ENCODE measurements around the gene STAT1.

The STAT1 gene

DNA sequence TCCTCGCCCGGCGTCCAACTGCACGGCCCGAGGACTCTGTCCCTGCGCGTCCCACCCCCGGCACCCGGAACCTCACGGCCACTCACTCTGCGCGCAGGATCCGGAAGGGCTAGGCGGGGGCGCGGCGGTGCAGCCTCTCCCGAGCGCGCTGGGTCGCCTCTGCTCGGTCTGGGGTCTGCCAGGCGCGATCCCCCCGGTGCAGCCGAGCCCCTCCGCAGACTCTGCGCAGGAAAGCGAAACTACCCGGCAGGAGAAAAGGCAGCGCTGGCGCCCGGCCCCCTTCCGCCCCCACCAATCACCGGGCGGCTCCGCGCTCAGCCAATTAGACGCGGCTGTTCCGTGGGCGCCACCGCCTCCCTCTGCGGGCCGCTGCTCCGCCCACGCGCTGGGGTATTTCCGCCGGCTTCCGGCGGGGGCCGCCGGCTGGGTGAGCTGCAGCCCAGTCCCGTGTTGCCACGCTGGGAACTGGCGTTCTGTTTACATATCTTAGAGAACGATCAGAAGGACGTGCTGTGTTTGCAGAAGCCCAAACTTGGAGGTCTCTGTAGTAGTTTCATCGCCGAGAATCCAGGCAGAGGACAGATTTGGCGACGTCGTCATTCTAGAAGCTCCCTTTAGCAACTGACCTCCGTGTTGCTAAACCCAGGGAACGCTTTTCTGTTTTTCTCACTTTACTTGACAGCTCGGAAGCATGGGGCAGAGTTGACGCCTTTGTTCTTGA lies at the start of gene STAT1:
TSS of gene STAT1 (minus strand) at position 240 of the 721 bp plus-strand sequence. CDS start 4,168 bp downstream, outside the sequence.
- no peak within 1 kb of the TSS for H3K4me3 Mint-ChIP-seq
- H3K9me3 Mint-ChIP-seq, result peaks cover 8% of the 10 kb centered on the region
- H3K4me1 Mint-ChIP-seq (ENCODE audit: low read depth), result peaks cover 39% of the 10 kb centered on the region
- H3K27ac Mint-ChIP-seq, result no peak within 1 kb of the TSS
- no peaks in the 10 kb centered on the region for H3K27me3 Mint-ChIP-seq (ENCODE audit: low read depth)
- peaks cover 34% of the 10 kb centered on the region for H3K36me3 Mint-ChIP-seq (ENCODE audit: low read depth)

DNA sequence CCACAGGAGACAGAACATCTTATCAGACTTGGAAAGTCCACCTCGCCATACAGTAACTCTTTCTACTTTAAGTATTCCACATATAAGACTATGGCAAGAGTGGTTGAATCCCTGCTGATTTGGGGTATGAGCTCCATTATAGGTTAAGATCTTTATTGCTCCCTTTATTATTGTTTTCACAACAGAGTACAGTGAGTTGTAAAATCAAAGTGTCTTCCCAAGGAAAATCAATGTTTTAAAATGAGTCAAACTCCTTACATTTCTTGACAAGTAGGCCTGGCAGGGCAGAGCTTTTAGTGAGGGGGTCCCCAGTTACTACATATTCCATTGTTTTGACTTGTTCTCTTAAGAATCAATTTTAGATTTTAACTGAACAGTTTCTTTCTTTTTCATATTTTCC lies 49.6 kb upstream of the STAT1 start:
- Mint-ChIP-seq H3K4me3 (peak overlapping the region; percentile 76), H3K4me1 (ENCODE audit: low read depth) (peaks cover 55% of the 10 kb centered on the region), H3K27ac (peak overlapping the region; percentile 81), H3K9me3 (no peaks in the 10 kb centered on the region), H3K36me3 (ENCODE audit: low read depth) (peaks cover 56% of the 10 kb centered on the region), H3K27me3 (ENCODE audit: low read depth) (no peaks in the 10 kb centered on the region)

DNA sequence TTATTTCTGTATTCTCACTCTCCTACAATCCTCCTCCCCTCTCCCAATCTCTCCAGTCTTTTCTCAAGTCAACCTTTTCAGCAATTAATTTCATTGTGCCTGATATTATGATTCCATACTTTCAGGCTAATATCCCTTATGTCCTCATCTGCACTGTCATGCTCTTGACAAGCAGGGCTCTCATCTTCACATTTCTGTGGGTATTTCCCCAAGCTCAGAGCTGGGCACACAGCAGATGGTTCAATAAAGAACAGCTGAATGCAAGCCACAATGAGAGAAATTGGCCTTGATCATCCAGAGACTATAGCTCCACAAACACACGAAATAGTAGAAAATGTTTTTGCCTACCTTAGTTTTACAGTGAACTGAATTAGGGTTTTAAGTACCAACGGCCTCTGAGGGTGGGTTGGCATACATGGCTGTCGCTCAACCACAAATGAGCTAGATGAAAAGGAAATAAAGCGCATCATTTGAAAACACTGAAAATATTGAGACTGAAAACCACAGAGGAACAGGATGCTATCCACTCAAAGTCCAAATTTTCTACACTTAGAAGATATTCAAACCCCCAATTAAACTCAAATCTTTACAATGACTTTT lies 47.5 kb upstream of the STAT1 start:
- H3K9me3 Mint-ChIP-seq, result no peaks in the 10 kb centered on the region
- H3K4me1 Mint-ChIP-seq (ENCODE audit: low read depth), result peaks cover 46% of the 10 kb centered on the region
- peak overlapping the region; percentile 58 for H3K4me3 Mint-ChIP-seq
- H3K27me3 Mint-ChIP-seq (ENCODE audit: low read depth), result no peaks in the 10 kb centered on the region
- peak overlapping the region; percentile 63 for H3K27ac Mint-ChIP-seq
- H3K36me3 Mint-ChIP-seq (ENCODE audit: low read depth), result peaks cover 53% of the 10 kb centered on the region

- Mint-ChIP-seq H3K27me3 (ENCODE audit: low read depth) (no peaks in the 10 kb centered on the region), H3K9me3 (no peaks in the 10 kb centered on the region), H3K4me3 (no peak overlapping the region), H3K36me3 (ENCODE audit: low read depth) (peaks cover 49% of the 10 kb centered on the region), H3K27ac (no peak overlapping the region), H3K4me1 (ENCODE audit: low read depth) (peaks cover 51% of the 10 kb centered on the region)
Measured at GRCh38 chr2:191059308-191059707, 45.3 kb upstream of the STAT1 start.

DNA sequence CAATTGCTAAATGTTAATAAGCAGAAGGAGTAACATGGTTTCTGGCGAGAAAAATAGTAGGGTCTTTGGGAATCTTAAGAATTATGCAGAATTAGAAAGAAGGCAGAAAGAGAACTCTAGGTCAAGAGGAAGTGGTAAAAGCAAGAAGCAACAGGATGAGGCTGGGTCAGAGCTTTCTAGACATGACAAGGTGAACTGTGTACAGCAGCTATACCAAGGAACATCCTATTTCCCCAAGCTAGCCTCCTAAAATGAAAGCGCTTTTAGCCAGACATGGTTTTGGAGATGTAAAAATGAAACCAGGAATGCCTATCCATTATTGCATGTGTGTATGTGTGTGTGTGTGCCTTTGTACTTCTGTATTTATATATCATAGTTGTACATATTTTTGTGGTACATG lies 42.3 kb upstream of the STAT1 start:
- Mint-ChIP-seq H3K27me3 (ENCODE audit: low read depth) (no peaks in the 10 kb centered on the region), H3K4me3 (peak overlapping the region; percentile 51), H3K4me1 (ENCODE audit: low read depth) (peaks cover 30% of the 10 kb centered on the region), H3K27ac (peak overlapping the region; percentile 75), H3K9me3 (no peaks in the 10 kb centered on the region), H3K36me3 (ENCODE audit: low read depth) (peaks cover 27% of the 10 kb centered on the region)

DNA sequence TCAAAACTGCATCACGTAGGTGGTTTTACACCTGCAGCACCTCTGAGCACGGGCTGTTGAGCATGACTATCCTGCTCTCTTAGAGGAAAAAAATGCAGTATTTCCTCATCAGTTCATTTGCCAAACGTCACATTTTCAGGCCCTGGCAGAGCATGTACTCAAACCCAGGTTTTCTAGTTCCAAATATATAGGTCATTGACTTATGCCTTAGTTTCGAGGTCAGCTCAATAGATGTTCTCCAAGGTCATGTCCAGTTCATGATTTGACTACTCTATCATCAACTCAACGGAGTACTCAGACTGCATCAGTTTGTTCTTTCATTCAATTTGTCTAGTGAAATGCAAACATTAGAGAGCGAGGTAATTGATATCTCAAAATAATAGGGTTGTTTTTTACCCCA lies 39.3 kb upstream of the STAT1 start:
- Mint-ChIP-seq H3K4me3 (no peak overlapping the region), H3K27me3 (ENCODE audit: low read depth) (no peaks in the 10 kb centered on the region), H3K4me1 (ENCODE audit: low read depth) (peaks cover 19% of the 10 kb centered on the region), H3K36me3 (ENCODE audit: low read depth) (peaks cover 15% of the 10 kb centered on the region), H3K9me3 (no peaks in the 10 kb centered on the region), H3K27ac (no peak overlapping the region)

GRCh38 chr2:191051825-191052778 lies 38.1 kb upstream of the STAT1 start:
- no peaks in the 10 kb centered on the region for H3K27me3 Mint-ChIP-seq (ENCODE audit: low read depth)
- peaks cover 19% of the 10 kb centered on the region for H3K4me1 Mint-ChIP-seq (ENCODE audit: low read depth)
- H3K9me3 Mint-ChIP-seq, result no peaks in the 10 kb centered on the region
- H3K27ac Mint-ChIP-seq, result no peak overlapping the region
- H3K4me3 Mint-ChIP-seq, result no peak overlapping the region
- H3K36me3 Mint-ChIP-seq (ENCODE audit: low read depth), result peaks cover 19% of the 10 kb centered on the region

GRCh38 chr2:191051177-191051576 lies 37.2 kb upstream of the STAT1 start:
- no peak overlapping the region for H3K27ac Mint-ChIP-seq
- no peaks in the 10 kb centered on the region for H3K27me3 Mint-ChIP-seq (ENCODE audit: low read depth)
- peaks cover 16% of the 10 kb centered on the region for H3K4me1 Mint-ChIP-seq (ENCODE audit: low read depth)
- H3K36me3 Mint-ChIP-seq (ENCODE audit: low read depth), result peaks cover 26% of the 10 kb centered on the region
- H3K9me3 Mint-ChIP-seq, result no peaks in the 10 kb centered on the region
- H3K4me3 Mint-ChIP-seq, result no peak overlapping the region

- Mint-ChIP-seq H3K9me3 (no peaks in the 10 kb centered on the region), H3K36me3 (ENCODE audit: low read depth) (peaks cover 29% of the 10 kb centered on the region), H3K4me3 (no peak overlapping the region), H3K27me3 (ENCODE audit: low read depth) (no peaks in the 10 kb centered on the region), H3K4me1 (ENCODE audit: low read depth) (peaks cover 12% of the 10 kb centered on the region), H3K27ac (peak overlapping the region; percentile 18)
Measured at GRCh38 chr2:191050640-191050987, 36.6 kb upstream of the STAT1 start.

DNA sequence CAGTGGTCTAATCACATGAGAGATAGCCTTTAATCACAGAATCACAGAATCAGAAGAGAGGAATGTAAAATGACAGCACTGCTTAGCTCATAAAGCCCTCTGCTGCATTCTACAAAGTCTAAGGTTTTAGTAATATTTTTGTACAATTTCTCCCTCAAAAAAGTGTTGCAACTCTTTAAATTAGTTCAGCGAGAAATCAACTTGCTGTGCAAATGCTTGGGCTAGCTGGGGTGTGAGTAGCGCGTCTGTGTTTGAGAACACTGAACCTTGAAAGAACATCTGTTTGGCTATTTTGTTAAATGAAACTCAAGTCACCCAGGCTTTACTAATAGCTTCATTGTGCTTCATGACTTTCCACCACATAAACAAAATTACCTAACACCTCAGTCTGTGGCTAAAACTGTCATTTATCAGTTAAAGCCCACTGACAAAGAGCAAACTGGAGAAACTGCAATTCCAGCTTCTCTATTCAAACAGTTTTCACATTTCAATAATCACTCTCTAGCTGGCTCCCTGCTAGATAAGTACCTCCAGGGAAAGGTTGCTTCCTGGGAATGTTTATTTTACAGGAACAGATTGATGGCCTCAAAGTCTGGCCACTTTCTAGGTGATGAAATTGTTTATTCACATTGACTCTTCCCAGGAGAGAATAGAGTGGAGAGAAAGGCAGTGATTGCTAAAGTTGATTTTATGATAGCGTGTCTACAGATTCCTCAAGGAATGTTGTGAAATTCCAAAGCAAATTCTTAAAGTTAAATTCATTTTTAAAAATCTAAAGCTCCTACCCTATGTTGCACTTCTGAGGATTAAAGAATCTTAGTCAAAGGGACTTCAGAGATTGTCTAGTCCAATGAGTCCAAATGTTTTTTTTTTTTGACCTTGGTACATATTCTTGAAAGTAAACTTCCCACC lies 36.0 kb upstream of the STAT1 start:
- Mint-ChIP-seq H3K4me1 (ENCODE audit: low read depth) (peaks cover 12% of the 10 kb centered on the region), H3K36me3 (ENCODE audit: low read depth) (peaks cover 35% of the 10 kb centered on the region), H3K27me3 (ENCODE audit: low read depth) (no peaks in the 10 kb centered on the region), H3K27ac (no peak overlapping the region), H3K4me3 (no peak overlapping the region), H3K9me3 (no peaks in the 10 kb centered on the region)

DNA sequence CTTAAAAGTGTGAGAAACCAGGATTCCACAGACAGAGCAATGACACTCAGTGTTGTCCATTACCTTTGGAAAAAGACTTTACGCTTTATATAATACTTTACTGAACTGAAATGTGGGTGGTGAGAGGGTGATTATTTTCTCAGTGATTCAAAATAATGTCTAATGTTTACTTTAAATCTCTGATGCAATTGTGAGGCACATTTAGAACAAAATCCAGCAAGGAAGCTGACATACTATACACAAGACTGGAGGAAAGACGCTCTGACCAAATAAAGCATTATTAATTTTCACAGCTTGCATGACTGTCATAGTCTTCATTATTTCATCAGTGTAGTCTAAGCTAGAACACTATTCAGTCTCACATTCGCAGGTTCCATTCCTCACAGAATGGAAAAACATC lies 34.1 kb upstream of the STAT1 start:
- peaks cover 7% of the 10 kb centered on the region for H3K4me1 Mint-ChIP-seq (ENCODE audit: low read depth)
- H3K27me3 Mint-ChIP-seq (ENCODE audit: low read depth), result no peaks in the 10 kb centered on the region
- peaks cover 10% of the 10 kb centered on the region for H3K9me3 Mint-ChIP-seq
- no peak overlapping the region for H3K4me3 Mint-ChIP-seq
- H3K27ac Mint-ChIP-seq, result no peak overlapping the region
- peaks cover 47% of the 10 kb centered on the region for H3K36me3 Mint-ChIP-seq (ENCODE audit: low read depth)

- Mint-ChIP-seq H3K9me3 (peaks cover 10% of the 10 kb centered on the region), H3K27ac (no peak overlapping the region), H3K27me3 (ENCODE audit: low read depth) (no peaks in the 10 kb centered on the region), H3K4me1 (ENCODE audit: low read depth) (peaks cover 14% of the 10 kb centered on the region), H3K36me3 (ENCODE audit: low read depth) (peaks cover 55% of the 10 kb centered on the region), H3K4me3 (no peak overlapping the region)
Measured at GRCh38 chr2:191045141-191045540, 31.2 kb upstream of the STAT1 start.

DNA sequence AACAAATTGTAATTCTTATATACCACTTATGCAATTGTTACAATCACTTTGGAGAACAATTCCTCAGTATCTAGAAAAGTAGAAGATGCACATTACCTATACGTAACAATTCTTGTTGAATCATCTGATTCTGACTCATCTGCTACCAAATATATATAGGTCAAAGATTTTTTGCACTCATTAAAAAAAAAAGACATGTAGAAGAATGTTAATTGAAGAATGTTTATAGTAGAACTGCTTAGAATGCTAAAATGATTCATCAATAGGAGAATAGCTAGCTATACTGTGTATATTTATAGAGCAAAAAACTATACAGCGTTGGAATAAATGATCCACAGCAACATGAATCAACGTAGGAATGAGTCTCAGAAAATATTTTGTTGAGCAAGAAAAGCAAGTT lies 29.5 kb upstream of the STAT1 start:
- Mint-ChIP-seq H3K4me3 (no peak overlapping the region), H3K4me1 (ENCODE audit: low read depth) (peaks cover 30% of the 10 kb centered on the region), H3K27ac (no peak overlapping the region), H3K27me3 (ENCODE audit: low read depth) (no peaks in the 10 kb centered on the region), H3K9me3 (peaks cover 10% of the 10 kb centered on the region), H3K36me3 (ENCODE audit: low read depth) (peaks cover 67% of the 10 kb centered on the region)

All from T-helper 1 cell treated with Interleukin-12 subunit alpha and Interleukin-12 subunit beta and Interleukin-4 antibody, amounts not matched to agents 30 μg/mL and 1 μg/mL, for 36 hours (primary cell).